Mesenchymal stem cell (in vitro differentiated cells and primary cell): ENCODE measurements around the gene DCBLD1.

Source experiments
- DNase-seq: peaks from one replicate; pipeline ENCODE4 v3.0.0-alpha.2; 2013
- H2AFZ ChIP-seq: one replicate; pipeline ENCODE4 v1.6.1; 2013; ENCODE audit warnings: low read depth, mild to moderate bottlenecking, control low read depth, inconsistent platforms, low read length, moderate library complexity
- H2AK5ac ChIP-seq: 2 replicates; pipeline ENCODE4 v1.6.1; 2013; ENCODE audit warnings: low read length, moderate library complexity, mild to moderate bottlenecking, inconsistent platforms; ENCODE audit not compliant: severe bottlenecking
- H2BK120ac ChIP-seq: one replicate; pipeline ENCODE4 v1.6.1; 2013; ENCODE audit warnings: low read depth, mild to moderate bottlenecking, inconsistent platforms, low read length, moderate library complexity
- H2BK12ac ChIP-seq, 2 experiments: one replicate each; pipeline ENCODE4 v1.6.1; 2013; ENCODE audit warnings: inconsistent platforms in 2 of 2, low read length in 2 of 2, mild to moderate bottlenecking in 2 of 2, moderate library complexity in 2 of 2, control low read depth in 1 of 2
- H2BK15ac ChIP-seq: one replicate; pipeline ENCODE4 v1.6.1; 2013; ENCODE audit warnings: mild to moderate bottlenecking, low read depth, inconsistent platforms; ENCODE audit not compliant: poor library complexity, severe bottlenecking
- H2BK5ac ChIP-seq: 2 replicates; pipeline ENCODE4 v1.6.1; 2013; ENCODE audit warnings: low read depth, mild to moderate bottlenecking, low read length, control low read depth, inconsistent platforms; ENCODE audit not compliant: poor library complexity, severe bottlenecking
- H3K14ac ChIP-seq, 2 experiments: one replicate each; pipeline ENCODE4 v1.6.1; 2013; ENCODE audit warnings: inconsistent platforms in 2 of 2, low read length in 2 of 2, control low read depth in 1 of 2, mild to moderate bottlenecking in 1 of 2, moderate library complexity in 1 of 2
- H3K18ac ChIP-seq, 2 experiments: one replicate each; pipeline ENCODE4 v1.6.1; 2013; ENCODE audit warnings: inconsistent platforms in 2 of 2, low read length in 2 of 2, control low read depth in 1 of 2, low read depth in 1 of 2, mild to moderate bottlenecking in 1 of 2
- H3K23ac ChIP-seq, 2 experiments: one replicate each; pipeline ENCODE4 v1.6.1; 2013; ENCODE audit warnings: inconsistent platforms in 2 of 2, low read length in 2 of 2, mild to moderate bottlenecking in 2 of 2, moderate library complexity in 2 of 2, control low read depth in 1 of 2
- H3K27ac ChIP-seq: 2 replicates; pipeline ENCODE4 v1.5.1; 2013; ENCODE audit warnings: mild to moderate bottlenecking, moderate library complexity, low read length, control low read depth, inconsistent platforms; ENCODE audit not compliant: poor library complexity, severe bottlenecking
- H3K27me3 ChIP-seq, 2 experiments: 2 replicates each; pipeline versions ENCODE4 v1.6.1 to v1.7.0; 2013; ENCODE audit warnings: low read length in 2 of 2, mild to moderate bottlenecking in 2 of 2, moderate library complexity in 2 of 2, control low read depth in 1 of 2, inconsistent platforms in 1 of 2; ENCODE audit not compliant: control insufficient read depth in 1 of 2, insufficient read depth in 1 of 2
- H3K36me3 ChIP-seq, 2 experiments: 2 replicates each; pipeline versions ENCODE4 v1.6.1 to v1.7.0; 2013; ENCODE audit warnings: low read length in 2 of 2, control low read depth in 1 of 2, inconsistent platforms in 1 of 2, low read depth in 1 of 2, mild to moderate bottlenecking in 1 of 2; ENCODE audit not compliant: insufficient read depth in 2 of 2, control insufficient read depth in 1 of 2
- H3K4ac ChIP-seq, 2 experiments: one replicate each; pipeline ENCODE4 v1.6.1; 2013; ENCODE audit warnings: inconsistent platforms in 2 of 2, low read length in 2 of 2, mild to moderate bottlenecking in 2 of 2, moderate library complexity in 2 of 2, control low read depth in 1 of 2, low read depth in 1 of 2
- H3K4me1 ChIP-seq: 2 replicates; pipeline ENCODE4 v1.6.1; 2013; ENCODE audit warnings: low read depth, low read length, control low read depth; ENCODE audit not compliant: control insufficient read depth, insufficient read depth
- H3K4me2 ChIP-seq: 2 replicates; pipeline ENCODE4 v1.6.1; 2013; ENCODE audit warnings: low read length, mild to moderate bottlenecking, inconsistent platforms; ENCODE audit not compliant: poor library complexity, severe bottlenecking
- H3K4me3 ChIP-seq, 2 experiments: 2 replicates each; pipeline versions ENCODE4 v1.5.1 to v1.7.0; 2013; ENCODE audit warnings: low read length in 2 of 2, mild to moderate bottlenecking in 2 of 2, control low read depth in 1 of 2, low read depth in 1 of 2; ENCODE audit not compliant: insufficient read depth in 1 of 2
- H3K79me1 ChIP-seq: replicated peaks from 2 replicates; pipeline ENCODE4 v1.6.1; 2013; ENCODE audit warnings: mild to moderate bottlenecking, control low read depth, low read length, inconsistent platforms; ENCODE audit not compliant: poor library complexity, severe bottlenecking
- H3K9ac ChIP-seq: 2 replicates; pipeline ENCODE4 v1.7.0; 2013; ENCODE audit warnings: mild to moderate bottlenecking, low read length, moderate library complexity
- H3K9me3 ChIP-seq: 2 replicates; pipeline ENCODE4 v1.7.0; 2013; ENCODE audit warnings: mild to moderate bottlenecking, low read length; ENCODE audit not compliant: control insufficient read depth
- H4K8ac ChIP-seq: one replicate; pipeline ENCODE4 v1.6.1; 2013; ENCODE audit warnings: inconsistent platforms, mild to moderate bottlenecking, low read length, moderate library complexity
- H4K91ac ChIP-seq: one replicate; pipeline ENCODE4 v1.6.1; 2013; ENCODE audit warnings: mild to moderate bottlenecking, low read length, inconsistent platforms
- WGBS: methylation state at CpG from one replicate; pipeline ENCODE4 v1.1.7; 2013; ENCODE audit warnings: mixed read lengths; 5-methylcytosine and 5-hydroxymethylcytosine counted together

DCBLD1 gene

GRCh38 chr6:117555262-117555849 lies 72.9 kb downstream of the DCBLD1 start:
- Histone ChIP-seq H3K4me1 (peaks cover 4% of the 10 kb centered on the region), H3K9me3 (no peaks in the 10 kb centered on the region), H3K36me3 (peaks cover 4 to 11% of the 10 kb centered on the region in 2 experiments), H3K27me3 (no peaks in the 10 kb centered on the region), H3K27ac (peak overlapping the region; percentile 42), H2AK5ac (no peak overlapping the region), H3K4me2 (no peak overlapping the region), H4K91ac (no peak overlapping the region), H3K4me3 (no peak overlapping the region), H3K23ac (no peak overlapping the region), H4K8ac (no peak overlapping the region), H3K79me1 (peaks cover 4% of the 10 kb centered on the region), H3K4ac (no peak overlapping the region), H3K9ac (no peak overlapping the region), H3K14ac (no peak overlapping the region), H2BK120ac (no peak overlapping the region), H2BK12ac (no peak overlapping the region), H3K18ac (no peak overlapping the region), H2BK15ac (no peak overlapping the region), H2AFZ (no peak overlapping the region), H2BK5ac (no peak overlapping the region)
- DNase-seq = no peak
- WGBS = 89% methylated on average over 2 of the region's 3 CpGs

- H3K4me3 ChIP-seq = no peak overlapping the region
- H3K27ac ChIP-seq = no peak overlapping the region
- 33% methylated on average over 1 of the region's 5 CpGs for WGBS
- no peak overlapping the region for H2AK5ac ChIP-seq
- peaks cover 4 to 16% of the 10 kb centered on the region in 2 experiments for H3K36me3 ChIP-seq
- no peak overlapping the region for H2BK5ac ChIP-seq
- H2BK120ac ChIP-seq = no peak overlapping the region
- H2BK15ac ChIP-seq = no peak overlapping the region
- no peak overlapping the region for H2BK12ac ChIP-seq
- peak; percentile 54 for DNase-seq
- no peak overlapping the region for H4K8ac ChIP-seq
- no peaks in the 10 kb centered on the region for H3K27me3 ChIP-seq
- H3K23ac ChIP-seq = no peak overlapping the region
- peaks cover 2% of the 10 kb centered on the region for H3K4me1 ChIP-seq
- H3K9me3 ChIP-seq = no peaks in the 10 kb centered on the region
- peak overlapping the region; percentile 39 for H3K4me2 ChIP-seq
- no peak overlapping the region for H3K18ac ChIP-seq
- H3K79me1 ChIP-seq = peaks cover 2% of the 10 kb centered on the region
- H3K4ac ChIP-seq = no peak overlapping the region
- H3K14ac ChIP-seq = no peak overlapping the region
- no peak overlapping the region for H2AFZ ChIP-seq
- H3K9ac ChIP-seq = no peak overlapping the region
- H4K91ac ChIP-seq = no peak overlapping the region
Observed at GRCh38 chr6:117555882-117556498, 73.5 kb downstream of the DCBLD1 start.

DNA sequence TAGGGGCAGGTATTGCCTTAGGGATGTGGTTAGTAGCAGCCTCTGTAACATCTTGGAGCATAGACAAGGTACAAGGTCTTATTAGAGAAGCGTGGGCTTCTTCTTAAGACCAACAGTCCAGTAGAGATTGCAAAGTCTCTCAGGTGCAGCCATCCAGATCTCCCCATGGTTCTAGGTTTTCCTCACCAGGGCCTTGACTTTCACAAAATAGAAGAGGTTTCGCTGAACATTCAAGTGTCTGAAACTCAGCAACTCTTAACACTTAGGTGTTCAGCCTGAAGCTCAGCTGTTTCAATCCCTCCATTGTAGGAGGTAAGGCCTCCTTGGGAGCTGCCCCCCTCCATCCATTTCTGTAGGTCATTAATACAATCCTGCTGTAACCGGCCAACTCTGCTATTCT lies 75.5 kb downstream of the DCBLD1 start:
- H3K27ac ChIP-seq = no peak overlapping the region
- no peaks in the 10 kb centered on the region for H3K9me3 ChIP-seq
- H3K4ac ChIP-seq = no peak overlapping the region
- no peak overlapping the region for H2AK5ac ChIP-seq
- H4K91ac ChIP-seq = no peak overlapping the region
- no peak overlapping the region for H3K4me2 ChIP-seq
- H3K79me1 ChIP-seq = no peaks in the 10 kb centered on the region
- no peak overlapping the region for H3K23ac ChIP-seq
- no peak overlapping the region for H3K9ac ChIP-seq
- H3K4me1 ChIP-seq = no peaks in the 10 kb centered on the region
- no peak overlapping the region for H3K14ac ChIP-seq
- no peak overlapping the region for H2AFZ ChIP-seq
- no peak overlapping the region for H2BK12ac ChIP-seq
- H2BK15ac ChIP-seq = no peak overlapping the region
- H2BK120ac ChIP-seq = no peak overlapping the region
- H2BK5ac ChIP-seq = no peak overlapping the region
- no peak overlapping the region for H3K18ac ChIP-seq
- H3K36me3 ChIP-seq = peaks cover 4 to 27% of the 10 kb centered on the region in 2 experiments
- H4K8ac ChIP-seq = no peak overlapping the region
- no peaks in the 10 kb centered on the region for H3K27me3 ChIP-seq
- 97% methylated on average over 3 of the region's 3 CpGs for WGBS
- no peak overlapping the region for H3K4me3 ChIP-seq
- no peak for DNase-seq

DNA sequence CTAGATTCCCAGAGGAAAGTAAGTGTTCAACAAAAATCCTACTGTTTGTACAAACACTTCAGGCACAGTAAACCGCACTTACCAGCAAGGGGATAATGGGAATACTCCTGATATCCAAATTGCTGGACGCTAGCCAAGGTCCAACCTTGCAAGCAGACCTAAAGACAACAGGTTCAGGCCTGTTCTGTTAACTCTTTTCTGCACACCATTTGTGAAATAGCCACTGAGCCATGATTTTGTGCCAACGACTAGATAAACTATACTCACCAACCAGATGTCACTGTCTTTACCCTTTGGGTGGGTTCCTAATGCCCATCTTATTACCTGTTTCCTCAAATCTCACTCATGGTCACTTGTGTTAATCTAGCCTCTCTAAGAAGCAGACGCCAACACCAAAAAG lies 76.3 kb downstream of the DCBLD1 start:
- peaks cover 1% of the 10 kb centered on the region for H3K79me1 ChIP-seq

More for the DNA sequence above, 76.3 kb downstream of the DCBLD1 start:
- Histone ChIP-seq H3K23ac (no peak overlapping the region), H2AK5ac (no peak overlapping the region), H3K14ac (no peak overlapping the region), H3K9ac (no peak overlapping the region), H3K4ac (no peak overlapping the region), H3K27me3 (no peaks in the 10 kb centered on the region), H3K36me3 (peaks cover 7 to 32% of the 10 kb centered on the region in 2 experiments), H4K91ac (no peak overlapping the region), H3K4me3 (no peak overlapping the region), H3K18ac (no peak overlapping the region), H3K27ac (no peak overlapping the region), H4K8ac (no peak overlapping the region), H2BK5ac (no peak overlapping the region), H3K4me2 (no peak overlapping the region), H2AFZ (no peak overlapping the region), H3K4me1 (no peaks in the 10 kb centered on the region), H2BK120ac (no peak overlapping the region), H3K9me3 (no peaks in the 10 kb centered on the region), H2BK12ac (no peak overlapping the region), H2BK15ac (no peak overlapping the region)
- no peak for DNase-seq
- 94% methylated on average over 4 of the region's 4 CpGs for WGBS
